ENCODE results near the gene TRABD2B. TPM values are rescaled to one million over a fixed set of nuclear protein-coding genes. Genes with fewer than 3 reads are reported as not detected.

TRABD2B gene
- total RNA-seq, 2 experiments from 2014 or later: not detected

- no peaks in the 10 kb centered on the region for H3K36me3 Mint-ChIP-seq (ENCODE audit: low read depth)
- ChIA-PET CTCF (no interaction called here), POLR2A (no interaction called here)
- no peak overlapping the region for H3K27ac Mint-ChIP-seq
- no peak for DNase-seq
- H3K27me3 Mint-ChIP-seq: no peaks in the 10 kb centered on the region
- H3K9me3 Mint-ChIP-seq: no peaks in the 10 kb centered on the region
- H3K4me3 Mint-ChIP-seq: no peak overlapping the region
- H3K4me1 Mint-ChIP-seq: no peaks in the 10 kb centered on the region
Measured at GRCh38 chr1:47908258-47908657, 88.9 kb downstream of the TRABD2B start.

GRCh38 chr1:47907177-47907528 is 90.0 kb downstream of the TRABD2B start:
- CTCF ChIA-PET: no interaction called here
- Mint-ChIP-seq H3K4me3 (no peak overlapping the region), H3K27ac (no peak overlapping the region), H3K36me3 (ENCODE audit: low read depth) (no peaks in the 10 kb centered on the region), H3K4me1 (no peaks in the 10 kb centered on the region), H3K9me3 (no peaks in the 10 kb centered on the region), H3K27me3 (no peaks in the 10 kb centered on the region)
- DNase-seq: no peak
- POLR2A ChIA-PET: no interaction called here

- Mint-ChIP-seq H3K9me3 (no peaks in the 10 kb centered on the region), H3K27me3 (no peaks in the 10 kb centered on the region), H3K27ac (no peak overlapping the region), H3K36me3 (ENCODE audit: low read depth) (no peaks in the 10 kb centered on the region), H3K4me3 (no peak overlapping the region), H3K4me1 (no peaks in the 10 kb centered on the region)
- ChIA-PET POLR2A (no interaction called here), CTCF (no interaction called here)
- DNase-seq: no peak
Measured at GRCh38 chr1:47906527-47907176, 90.5 kb downstream of the TRABD2B start.

GRCh38 chr1:47906009-47906432 is 91.2 kb downstream of the TRABD2B start:
- CTCF ChIA-PET: no interaction called here
- Mint-ChIP-seq H3K4me1 (no peaks in the 10 kb centered on the region), H3K36me3 (ENCODE audit: low read depth) (no peaks in the 10 kb centered on the region), H3K9me3 (no peaks in the 10 kb centered on the region), H3K27ac (no peak overlapping the region), H3K27me3 (no peaks in the 10 kb centered on the region), H3K4me3 (no peak overlapping the region)
- no peak for DNase-seq
- POLR2A ChIA-PET: no interaction called here

GRCh38 chr1:47903723-47904122 is 93.5 kb downstream of the TRABD2B start:
- no peak for DNase-seq
- Mint-ChIP-seq H3K4me1 (no peaks in the 10 kb centered on the region), H3K27me3 (peaks cover 2% of the 10 kb centered on the region), H3K9me3 (no peaks in the 10 kb centered on the region), H3K4me3 (no peak overlapping the region), H3K27ac (no peak overlapping the region), H3K36me3 (ENCODE audit: low read depth) (no peaks in the 10 kb centered on the region)
- ChIA-PET CTCF (no interaction called here), POLR2A (no interaction called here)

GRCh38 chr1:47901001-47901575 is 96.1 kb downstream of the TRABD2B start:
- DNase-seq: no peak
- ChIA-PET CTCF (no interaction called here), POLR2A (no interaction called here)
- Mint-ChIP-seq H3K27ac (no peak overlapping the region), H3K9me3 (no peaks in the 10 kb centered on the region), H3K4me3 (no peak overlapping the region), H3K27me3 (peaks cover 2% of the 10 kb centered on the region), H3K4me1 (no peaks in the 10 kb centered on the region), H3K36me3 (ENCODE audit: low read depth) (no peaks in the 10 kb centered on the region)

- CTCF ChIA-PET: no interaction called here
- no peaks in the 10 kb centered on the region for H3K4me1 Mint-ChIP-seq
- POLR2A ChIA-PET: no interaction called here
- H3K9me3 Mint-ChIP-seq: no peaks in the 10 kb centered on the region
- H3K27me3 Mint-ChIP-seq: peaks cover 2% of the 10 kb centered on the region
- no peak overlapping the region for H3K27ac Mint-ChIP-seq
- no peaks in the 10 kb centered on the region for H3K36me3 Mint-ChIP-seq (ENCODE audit: low read depth)
- DNase-seq: no peak
- no peak overlapping the region for H3K4me3 Mint-ChIP-seq
Measured at GRCh38 chr1:47898133-47898845, 98.9 kb downstream of the TRABD2B start.

- Mint-ChIP-seq H3K4me1 (no peaks in the 10 kb centered on the region), H3K4me3 (no peak overlapping the region), H3K27me3 (peaks cover 2% of the 10 kb centered on the region), H3K36me3 (ENCODE audit: low read depth) (no peaks in the 10 kb centered on the region), H3K27ac (no peak overlapping the region), H3K9me3 (no peaks in the 10 kb centered on the region)
- DNase-seq: no peak
- ChIA-PET POLR2A (no interaction called here), CTCF (no interaction called here)
Measured at GRCh38 chr1:47895279-47896125, 101.7 kb downstream of the TRABD2B start.

GRCh38 chr1:47894410-47895278 is 102.5 kb downstream of the TRABD2B start:
- no peaks in the 10 kb centered on the region for H3K27me3 Mint-ChIP-seq
- H3K36me3 Mint-ChIP-seq (ENCODE audit: low read depth): no peaks in the 10 kb centered on the region
- H3K4me1 Mint-ChIP-seq: no peaks in the 10 kb centered on the region
- no peak overlapping the region for H3K27ac Mint-ChIP-seq
- no peak for DNase-seq
- no peaks in the 10 kb centered on the region for H3K9me3 Mint-ChIP-seq
- POLR2A ChIA-PET: no interaction called here
- no peak overlapping the region for H3K4me3 Mint-ChIP-seq
- CTCF ChIA-PET: no interaction called here

GRCh38 chr1:47893412-47893811 is 103.8 kb downstream of the TRABD2B start:
- Mint-ChIP-seq H3K9me3 (no peaks in the 10 kb centered on the region), H3K27ac (no peak overlapping the region), H3K4me3 (no peak overlapping the region), H3K4me1 (no peaks in the 10 kb centered on the region), H3K36me3 (ENCODE audit: low read depth) (no peaks in the 10 kb centered on the region), H3K27me3 (peaks cover 2% of the 10 kb centered on the region)
- CTCF ChIA-PET: no interaction called here
- POLR2A ChIA-PET: no interaction called here
- no peak for DNase-seq

GRCh38 chr1:47890779-47891178 is 106.4 kb downstream of the TRABD2B start:
- no peak overlapping the region for H3K27ac Mint-ChIP-seq

GRCh38 chr1:47888294-47888629 is 108.9 kb downstream of the TRABD2B start:
- H3K4me1 Mint-ChIP-seq: no peaks in the 10 kb centered on the region
- no peak overlapping the region for H3K27ac Mint-ChIP-seq
- CTCF ChIA-PET: no interaction called here
- no peak overlapping the region for H3K4me3 Mint-ChIP-seq
- H3K27me3 Mint-ChIP-seq: peaks cover 9% of the 10 kb centered on the region
- no peaks in the 10 kb centered on the region for H3K9me3 Mint-ChIP-seq
- H3K36me3 Mint-ChIP-seq (ENCODE audit: low read depth): no peaks in the 10 kb centered on the region
- DNase-seq: no peak
- POLR2A ChIA-PET: no interaction called here

More at GRCh38 chr1:47890779-47891178, 106.4 kb downstream of the TRABD2B start:
- H3K4me1 Mint-ChIP-seq: no peaks in the 10 kb centered on the region
- DNase-seq: no peak
- no peaks in the 10 kb centered on the region for H3K9me3 Mint-ChIP-seq
- H3K36me3 Mint-ChIP-seq (ENCODE audit: low read depth): no peaks in the 10 kb centered on the region
- peaks cover 6% of the 10 kb centered on the region for H3K27me3 Mint-ChIP-seq
- no peak overlapping the region for H3K4me3 Mint-ChIP-seq
- ChIA-PET POLR2A (no interaction called here), CTCF (no interaction called here)

Measured in activated CD4-positive, alpha-beta T cell treated with anti-CD3 and anti-CD28 coated beads, Interleukin-2, amount 10 ng/mL, durations not matched to agents 7 days and 5 days (primary cell).